GM18505 (cell line): ENCODE data around the gene SAMD4A.
"Not testable (repeated sequence)": the region's sequence is repeated elsewhere in the genome, so short reads cannot be mapped to it uniquely, and the experiment has no call there.

Source experiments
- ATAC-seq: cut with Tn5 transposase; IDR thresholded peaks from one replicate; pipeline ENCODE4 v1.9.1; 2021; ENCODE audit not compliant: unreplicated experiment
- POLR2A ChIP-seq: IDR thresholded peaks from 4 replicates; pipeline ENCODE4 v1.6.1; 2011; ENCODE audit warnings: borderline replicate concordance; ENCODE audit not compliant: insufficient read depth, insufficient read length; ENCODE audit errors: extremely low read depth

SAMD4A gene

DNA sequence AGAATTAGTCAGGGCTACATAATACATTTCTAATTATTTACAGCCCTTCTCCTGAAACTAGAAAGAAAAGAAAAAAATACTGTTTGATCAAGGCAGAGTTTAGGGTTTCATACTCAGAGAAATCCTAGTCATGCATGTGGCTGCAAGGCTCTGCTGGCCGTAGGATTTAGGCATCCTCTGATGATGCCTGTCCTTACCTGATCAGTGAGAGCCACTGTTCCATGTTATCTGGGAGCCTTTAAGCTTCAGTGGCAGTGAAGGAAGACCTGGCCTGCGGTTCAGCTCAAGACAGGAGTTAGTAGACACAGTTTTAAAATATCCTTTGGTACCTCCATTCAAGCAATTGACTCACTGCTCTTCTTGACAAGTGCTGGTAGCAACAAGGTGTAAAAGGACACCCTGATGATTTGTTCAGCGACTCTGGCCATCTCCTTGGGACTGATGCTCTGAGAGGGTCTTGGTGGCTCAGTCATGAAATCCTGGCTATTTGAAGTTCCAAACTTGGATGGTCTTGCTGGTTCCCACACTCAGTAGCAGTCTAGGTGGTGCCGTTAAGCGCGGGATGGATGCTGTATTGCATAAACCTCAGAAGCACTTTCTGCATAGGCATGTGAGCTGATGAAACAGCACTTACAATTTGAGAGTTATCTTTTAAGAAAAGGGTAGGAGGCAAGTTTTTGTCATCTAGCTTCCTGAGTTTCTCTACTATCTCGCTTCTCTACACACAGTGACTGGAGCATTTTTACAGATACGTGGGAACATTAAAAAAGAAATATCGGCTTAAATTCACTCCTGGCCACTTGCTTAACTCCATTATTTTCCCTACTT lies 162.0 kb downstream of the SAMD4A start:
- no peak for ATAC-seq
- no peak for TF ChIP-seq POLR2A

DNA sequence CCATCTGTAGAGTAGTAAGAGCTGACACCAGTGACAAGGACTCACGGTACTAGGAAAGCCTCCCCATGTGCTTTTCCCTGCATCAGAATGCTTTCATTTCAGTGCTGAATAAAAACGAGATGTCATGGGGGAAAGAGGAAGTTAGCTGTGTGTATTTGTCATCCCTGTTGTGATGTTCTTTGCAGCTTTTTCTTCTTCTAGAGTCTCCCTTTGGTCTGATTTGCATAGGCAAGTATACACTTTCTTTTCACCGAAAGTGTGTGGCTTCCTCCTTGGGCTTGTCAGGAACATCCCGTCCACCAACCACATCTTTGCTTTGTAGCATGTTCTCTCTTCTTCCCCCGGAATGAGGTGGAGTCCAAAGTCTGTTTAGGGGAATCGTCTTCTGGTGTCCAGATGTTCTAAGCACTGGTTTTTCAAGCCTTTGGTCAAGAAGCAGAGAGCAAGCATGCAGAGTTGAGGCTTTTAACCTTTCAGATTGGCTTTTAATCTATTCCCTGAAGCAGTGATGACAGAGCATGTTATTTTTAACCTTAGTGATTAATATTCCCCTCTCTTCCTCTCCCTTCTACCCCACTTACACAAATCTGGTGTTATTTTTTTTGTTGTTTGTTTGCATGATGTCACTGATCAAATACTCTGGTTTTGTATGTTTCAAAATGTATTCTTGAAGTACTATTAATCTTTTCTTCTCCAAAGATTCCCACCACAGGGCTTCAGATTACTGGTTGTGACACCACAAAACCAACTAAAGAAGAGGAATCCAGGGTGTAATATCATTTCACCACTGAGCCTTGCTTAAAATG lies 163.4 kb downstream of the SAMD4A start:
- peak; percentile 92 for ATAC-seq
- TF ChIP-seq POLR2A = no peak

DNA sequence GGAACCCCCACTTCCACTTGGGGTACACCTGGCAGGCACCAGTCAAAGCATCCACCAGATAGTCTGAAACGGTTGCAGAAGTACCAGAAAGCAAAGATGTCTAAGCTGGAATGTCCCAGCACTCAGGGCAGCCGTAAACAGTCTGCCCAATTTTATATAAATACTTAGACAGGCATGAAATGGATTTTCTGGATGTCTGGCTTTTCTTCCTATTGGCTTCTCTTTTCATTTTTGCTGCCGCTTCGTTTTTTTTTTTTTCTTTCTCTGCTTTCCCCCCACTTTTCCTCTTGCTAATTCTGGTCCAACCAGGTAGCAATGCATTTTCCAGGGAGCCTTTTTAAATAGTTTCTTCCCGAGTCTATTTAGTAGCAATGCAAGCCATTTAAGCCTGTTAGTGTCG lies 168.0 kb downstream of the SAMD4A start:
- no peak for ATAC-seq
- no peak for TF ChIP-seq POLR2A

DNA sequence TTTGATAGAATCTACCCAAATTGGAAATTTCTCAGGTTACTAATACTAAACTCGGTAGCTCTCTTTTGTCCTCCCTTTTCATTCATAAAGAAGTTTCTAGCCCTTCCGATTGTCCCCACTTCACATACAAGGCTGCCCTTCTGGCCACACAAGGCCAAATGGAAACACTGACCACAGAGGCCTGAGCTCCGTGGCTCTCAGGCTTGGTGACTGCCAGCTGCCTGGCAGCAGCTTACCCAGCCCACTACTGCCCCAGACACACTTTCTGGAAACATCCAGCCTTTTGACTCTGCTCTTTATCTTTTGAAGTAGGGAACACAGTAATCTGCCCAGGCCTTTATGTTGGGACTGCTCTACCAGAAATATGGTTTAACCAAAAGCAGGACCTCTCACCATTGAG lies 168.5 kb downstream of the SAMD4A start:
- ATAC-seq = no peak
- no peak for TF ChIP-seq POLR2A

DNA sequence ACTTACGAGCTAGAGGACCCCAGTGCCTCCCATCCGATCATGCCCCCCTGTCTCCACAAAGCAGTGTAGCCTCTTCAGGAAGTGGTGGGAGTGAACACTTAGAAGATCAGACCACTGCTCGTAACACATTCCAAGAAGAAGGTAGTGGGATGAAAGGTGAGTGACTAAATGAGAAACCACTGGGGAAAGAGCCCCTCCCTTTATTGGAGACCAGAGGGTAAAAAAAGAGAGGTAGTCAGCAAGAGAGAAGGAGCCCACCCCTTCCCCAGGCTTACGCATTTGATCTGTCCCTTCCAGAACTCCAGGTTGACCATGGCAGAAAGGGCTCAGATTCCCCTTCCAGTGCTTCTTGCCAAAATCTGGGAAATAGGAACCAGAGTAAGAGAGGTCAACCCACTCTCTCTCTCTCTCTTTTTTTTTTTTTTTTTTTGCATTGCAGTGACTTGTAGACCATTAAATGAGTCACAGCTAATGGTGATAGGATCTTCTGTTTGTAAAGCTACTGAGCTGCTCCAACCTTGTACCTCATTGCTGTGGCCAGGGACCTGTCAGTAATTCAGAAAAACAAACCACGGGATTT lies 170.3 kb downstream of the SAMD4A start:
- TF ChIP-seq POLR2A = no peak
- ATAC-seq = no peak

DNA sequence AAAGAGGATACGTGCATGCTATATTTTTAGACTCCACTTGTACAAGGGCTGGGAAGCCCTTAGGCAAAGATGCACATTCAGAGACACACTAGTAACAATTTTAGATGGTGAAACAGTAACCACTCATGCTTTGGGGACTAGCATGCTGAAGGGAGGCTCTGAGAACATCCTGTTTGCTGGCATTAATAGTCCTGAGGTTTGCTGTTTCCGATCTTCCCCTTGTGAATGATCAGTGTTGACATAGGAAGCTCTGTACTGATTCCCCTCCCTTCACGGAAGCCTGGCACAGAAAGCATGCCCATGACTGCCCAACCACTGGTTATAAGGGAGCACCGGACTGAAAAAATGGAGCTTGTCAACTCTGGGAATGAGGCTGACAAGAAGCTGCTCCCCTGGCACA lies 171.1 kb downstream of the SAMD4A start:
- ATAC-seq = no peak
- TF ChIP-seq POLR2A = no peak

DNA sequence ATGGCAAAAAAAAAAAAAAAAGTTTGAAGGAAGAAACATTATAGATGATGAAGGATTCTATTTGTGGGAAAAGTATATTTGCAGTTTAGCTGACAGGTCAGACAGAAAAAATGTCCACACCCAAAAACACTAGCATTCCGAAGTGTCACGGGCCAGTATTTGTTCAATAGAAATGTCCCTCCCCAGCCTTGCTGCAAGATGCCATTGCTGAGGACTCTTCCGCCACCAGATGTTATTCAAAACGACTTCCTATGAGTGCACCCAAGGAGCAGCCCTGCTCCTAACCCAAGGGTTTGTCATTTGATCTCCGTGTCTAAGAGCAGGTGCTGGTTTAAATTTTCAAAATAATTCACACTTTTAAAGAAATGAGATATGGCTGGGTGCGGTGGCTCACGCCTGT lies 172.6 kb downstream of the SAMD4A start:
- no peak for ATAC-seq
- no peak for TF ChIP-seq POLR2A

DNA sequence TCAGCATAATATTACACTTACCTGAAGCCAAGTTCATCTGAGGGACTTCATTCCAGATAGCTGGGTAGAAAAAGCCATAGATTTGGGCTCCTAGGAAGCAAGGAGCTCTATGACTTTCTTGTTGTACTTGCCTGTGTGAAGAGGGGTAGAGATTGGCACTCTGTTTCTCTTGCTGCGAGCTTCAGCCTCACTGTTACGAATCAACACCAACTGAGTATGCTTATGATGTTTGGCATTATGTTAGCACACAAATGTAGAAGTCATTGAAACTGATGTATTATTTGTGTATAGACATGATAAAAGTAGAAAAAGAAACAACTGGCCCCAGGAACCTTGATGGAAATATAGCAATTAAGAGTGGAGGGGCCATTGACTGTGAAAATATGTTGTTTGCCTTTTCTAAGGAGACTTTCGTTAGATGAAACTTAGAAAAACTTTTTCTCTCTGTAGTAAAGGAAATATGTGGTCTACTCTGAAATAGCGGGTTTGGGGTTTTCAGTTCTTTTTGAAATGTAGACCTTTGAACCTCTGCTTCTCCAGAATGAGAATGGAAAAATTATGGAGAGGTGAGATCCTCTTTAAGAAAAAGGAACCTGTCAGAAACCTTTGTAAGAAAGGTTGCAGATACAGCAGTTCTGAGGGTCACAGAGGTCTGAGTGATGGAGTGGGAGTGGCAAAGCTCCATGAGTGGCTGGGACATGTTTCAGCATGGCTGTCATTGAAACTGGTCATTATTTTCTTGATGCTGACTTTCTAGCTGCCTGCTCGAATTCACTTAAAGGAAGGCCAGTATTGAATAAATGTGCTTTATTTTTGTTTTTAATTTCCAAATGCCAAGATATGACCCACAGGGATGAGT lies 175.8 kb downstream of the SAMD4A start:
- no peak for ATAC-seq
- no peak for TF ChIP-seq POLR2A

DNA sequence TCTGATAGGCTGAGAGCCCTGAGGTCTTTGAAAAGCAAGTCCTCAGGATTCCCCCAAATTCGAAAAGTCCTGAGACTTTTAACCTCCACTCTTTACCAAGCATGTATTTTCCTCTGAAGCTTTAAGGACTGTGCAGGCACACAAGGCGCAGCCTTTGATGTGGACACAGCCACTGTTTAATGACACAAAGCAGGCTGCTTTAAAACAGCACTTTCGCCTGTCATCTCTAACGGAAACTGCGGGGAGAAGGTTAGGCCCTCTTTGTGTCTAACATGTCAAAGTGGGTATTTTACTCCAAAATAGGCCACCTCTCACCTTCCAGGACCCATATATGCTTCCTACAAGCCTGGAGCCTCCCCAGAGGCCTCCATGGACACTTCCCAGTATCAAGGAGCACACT lies 176.5 kb downstream of the SAMD4A start:
- ATAC-seq = no peak
- TF ChIP-seq POLR2A = no peak

DNA sequence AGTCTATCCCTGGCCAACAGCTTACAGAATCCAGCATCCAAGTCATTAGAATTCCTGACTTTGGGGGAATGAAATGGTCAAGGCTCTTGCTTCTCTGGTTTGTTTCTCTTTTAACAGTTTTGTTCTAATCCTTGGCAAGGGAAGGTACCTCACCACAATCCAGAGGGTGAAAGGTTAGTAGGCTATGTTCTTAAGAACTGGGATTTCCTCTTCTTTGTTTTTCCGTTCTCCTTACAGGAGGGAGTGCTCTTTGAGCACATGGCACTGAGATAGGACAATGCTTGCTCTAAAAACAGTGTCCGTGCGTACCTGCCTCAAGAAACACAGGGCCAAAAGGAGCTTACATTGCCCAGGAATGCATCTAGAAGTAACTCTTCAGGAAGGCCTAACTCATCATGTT lies 179.1 kb downstream of the SAMD4A start:
- no peak for ATAC-seq
- TF ChIP-seq POLR2A = no peak

DNA sequence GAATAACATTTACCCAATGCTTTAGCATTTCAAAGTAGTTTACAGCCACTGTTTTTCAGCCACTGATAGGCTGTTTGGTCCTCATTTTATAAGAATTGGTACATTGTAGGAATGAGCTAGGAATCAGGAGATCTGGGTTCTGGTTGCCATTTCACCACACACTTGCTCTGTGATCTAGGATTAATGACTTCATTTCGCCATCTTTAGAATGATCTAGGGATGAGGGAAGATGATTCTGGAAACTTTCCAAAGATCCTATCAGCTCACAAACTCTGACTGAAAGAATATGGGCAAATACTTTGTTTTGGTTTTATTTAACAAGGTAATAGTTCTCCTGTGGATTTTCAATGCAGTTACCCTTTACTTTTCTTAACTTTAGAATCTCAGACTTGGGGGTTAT lies 180.7 kb downstream of the SAMD4A start:
- ATAC-seq = no peak

DNA sequence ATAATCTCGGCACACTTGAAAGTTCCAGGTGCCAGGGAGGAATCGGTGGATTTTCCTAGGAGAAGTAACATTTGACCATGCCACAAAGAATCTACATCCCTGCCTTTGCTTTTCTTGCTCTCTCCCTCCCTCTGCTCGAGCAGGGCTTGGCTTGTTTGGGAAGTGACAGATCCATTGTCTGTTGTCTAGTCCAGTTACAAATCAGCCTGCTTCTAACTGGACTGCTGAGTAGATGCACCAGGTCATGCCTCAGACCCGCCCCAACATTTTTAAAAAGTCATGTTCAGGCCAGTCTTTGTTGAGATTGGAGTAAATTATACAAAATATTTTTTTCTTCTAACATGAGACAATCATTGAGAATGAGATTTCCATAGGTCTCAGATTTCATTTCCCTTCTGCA lies 182.3 kb downstream of the SAMD4A start:
- ATAC-seq = no peak
- TF ChIP-seq POLR2A = no peak

More for the DNA sequence above, 180.7 kb downstream of the SAMD4A start:
- TF ChIP-seq POLR2A = no peak

DNA sequence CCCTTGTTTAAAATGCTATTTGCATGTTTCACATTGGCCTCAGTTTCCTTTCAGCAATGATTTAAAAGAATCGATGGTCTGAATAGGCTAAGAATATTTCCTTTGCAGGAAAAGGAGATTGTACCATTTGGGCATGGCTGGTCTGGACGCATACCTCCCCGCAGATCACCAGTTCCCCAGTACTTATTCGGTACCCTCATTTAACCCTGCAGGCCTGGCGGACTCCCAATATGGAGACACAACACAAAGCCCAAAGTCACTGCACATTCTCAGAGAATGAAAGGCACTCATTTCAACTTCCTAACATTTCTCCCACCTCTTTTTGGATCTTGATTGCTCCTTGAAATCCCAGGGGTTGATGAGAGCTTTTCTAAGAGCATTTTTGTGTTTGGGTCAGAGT lies 182.8 kb downstream of the SAMD4A start:
- ATAC-seq = no peak
- TF ChIP-seq POLR2A = no peak

DNA sequence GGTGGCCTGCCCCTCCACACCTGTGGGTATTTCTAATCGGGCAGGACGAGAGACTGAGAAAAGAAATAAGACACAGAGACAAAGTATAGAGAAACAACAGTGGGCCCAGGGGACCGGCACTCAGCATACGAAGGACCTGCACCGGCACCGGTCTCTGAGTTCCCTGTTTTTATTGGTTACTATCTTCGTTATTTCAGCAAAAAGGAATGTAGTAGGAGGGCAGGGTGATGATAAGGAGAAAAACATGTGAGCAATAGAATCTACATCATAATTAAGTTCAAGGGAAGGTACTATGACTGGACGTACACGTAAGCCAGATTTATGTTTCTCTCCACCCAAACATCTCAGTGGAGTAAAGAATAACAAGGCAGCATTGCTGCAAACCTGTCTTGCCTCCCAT lies 185.7 kb downstream of the SAMD4A start:
- not testable (repeated sequence) for ATAC-seq

DNA sequence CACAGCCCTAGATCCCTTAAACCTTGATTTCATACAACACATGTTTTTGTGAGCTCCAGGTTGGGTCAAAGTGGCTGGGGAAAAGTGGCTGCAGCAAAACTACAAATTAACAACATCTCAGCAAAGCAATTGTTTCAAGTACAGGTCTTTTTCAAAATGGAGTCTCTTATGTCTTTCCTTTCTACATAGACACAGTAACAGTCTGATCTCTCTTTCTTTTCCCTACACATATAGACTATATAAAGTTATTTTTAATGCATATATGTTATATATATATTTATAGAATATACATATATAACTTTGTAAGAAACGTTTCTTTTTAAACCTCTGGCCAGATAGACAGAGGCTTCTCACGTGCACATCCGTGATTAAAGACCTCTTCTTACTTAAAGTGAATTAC lies 186.5 kb downstream of the SAMD4A start:
- ATAC-seq = not testable (repeated sequence)
